Measurements from ENCODE around the gene UBE3B. TPM values are rescaled to one million over a fixed set of nuclear protein-coding genes. Genes with fewer than 3 reads are reported as not detected.

Gene UBE3B
- total and polyA plus RNA-seq, 8 donors: 9.4 to 104 (median 22.2) TPM

GRCh38 chr12:109561711-109562030, 84.2 kb downstream of the UBE3B start:
- intact Hi-C loops (cut with DNase I; ENCODE audit: low total_unique reads): no loop called here
- 94 to 96% (median 96%) methylated on average over 10 of the region's 10 CpGs for WGBS, 5 donors
- no peak for DNase-seq
- H3K27me3 ChIP-seq: no peaks in the 10 kb centered on the region
- TF ChIP-seq CTCF (IDR thresholded peaks at IDR 0.05) (no peak), POLR2AphosphoS5 (IDR thresholded peaks at IDR 0.05) (no peak), POLR2A (IDR thresholded peaks at IDR 0.05) (no peak), EP300 (IDR thresholded peaks at IDR 0.05) (no peak)
- H3K4me3 ChIP-seq: no peak overlapping the region
- H3K4me1 ChIP-seq: no peaks in the 10 kb centered on the region
- no peak overlapping the region for H3K27ac ChIP-seq
- no peaks in the 10 kb centered on the region for H3K9me3 ChIP-seq
- peaks cover 4 to 99% (median 79%) of the 10 kb centered on the region in 4 donors for H3K36me3 ChIP-seq

- TF ChIP-seq POLR2A (IDR thresholded peaks at IDR 0.05) (no peak), CTCF (IDR thresholded peaks at IDR 0.05) (no peak), EP300 (IDR thresholded peaks at IDR 0.05) (no peak), POLR2AphosphoS5 (IDR thresholded peaks at IDR 0.05) (no peak)
- intact Hi-C loops (cut with DNase I; ENCODE audit: low total_unique reads): no loop called here
- no peaks in the 10 kb centered on the region for H3K9me3 ChIP-seq
- H3K4me1 ChIP-seq: no peaks in the 10 kb centered on the region
- H3K27ac ChIP-seq: no peak overlapping the region
- peaks cover 6 to 99% (median 85%) of the 10 kb centered on the region in 4 donors for H3K36me3 ChIP-seq
- DNase-seq: no peak
- no peaks in the 10 kb centered on the region for H3K27me3 ChIP-seq
- WGBS, 5 donors: 80 to 96% (median 94%) methylated on average over 1 to 4 of the region's 4 CpGs
- H3K4me3 ChIP-seq: no peak overlapping the region
These were observed 85.4 kb downstream of the UBE3B start for GRCh38 chr12:109562871-109563270.

- intact Hi-C loops (cut with DNase I; ENCODE audit: low total_unique reads): no loop called here
- Histone ChIP-seq H3K4me3 (no peak overlapping the region), H3K4me1 (no peaks in the 10 kb centered on the region)
These were observed 86.2 kb downstream of the UBE3B start for GRCh38 chr12:109563291-109564284.

GRCh38 chr12:109566424-109566823, 89.0 kb downstream of the UBE3B start:
- no peak for DNase-seq
- Histone ChIP-seq H3K36me3 (peaks cover 12 to 100% (median 89%) of the 10 kb centered on the region in 4 donors), H3K9me3 (no peaks in the 10 kb centered on the region), H3K4me3 (no peak overlapping the region), H3K4me1 (peaks cover 0 to under 1% (median 0%) of the 10 kb centered on the region in 4 donors), H3K27me3 (no peaks in the 10 kb centered on the region), H3K27ac (no peak overlapping the region)
- intact Hi-C loops (cut with DNase I; ENCODE audit: low total_unique reads): no loop called here
- no peak for TF ChIP-seq POLR2A (IDR thresholded peaks at IDR 0.05)
- TF ChIP-seq POLR2AphosphoS5 (IDR thresholded peaks at IDR 0.05): no peak
- TF ChIP-seq EP300 (IDR thresholded peaks at IDR 0.05): no peak
- TF ChIP-seq CTCF (IDR thresholded peaks at IDR 0.05): no peak
- 82 to 96% (median 88%) methylated on average over 7 to 8 of the region's 8 CpGs for WGBS, 5 donors

More at GRCh38 chr12:109563291-109564284, 86.2 kb downstream of the UBE3B start:
- Histone ChIP-seq H3K27ac (no peak overlapping the region), H3K9me3 (no peaks in the 10 kb centered on the region), H3K27me3 (no peaks in the 10 kb centered on the region), H3K36me3 (peaks cover 12 to 99% (median 89%) of the 10 kb centered on the region in 4 donors)
- WGBS, 5 donors: 80 to 95% (median 92%) methylated on average over 23 to 30 of the region's 30 CpGs
- DNase-seq: no peak
- TF ChIP-seq CTCF (IDR thresholded peaks at IDR 0.05) (no peak), POLR2AphosphoS5 (IDR thresholded peaks at IDR 0.05) (no peak), POLR2A (IDR thresholded peaks at IDR 0.05) (no peak), EP300 (IDR thresholded peaks at IDR 0.05) (no peak)

Data from stomach (tissue), 9 donors.